ENCODE measurements around the gene INIP.

Gene INIP

GRCh38 chr9:112640311-112640710 is 77.6 kb downstream of the INIP start:
- H3K9me3 ChIP-seq (ENCODE audit: control insufficient read depth, insufficient read depth, low read depth, low read length), result peaks cover 15% of the 10 kb centered on the region
- H3K36me3 ChIP-seq (ENCODE audit: control insufficient read depth, insufficient read depth, low read length), result 0 out of 2 replicates have a peak, but pooled peaks cover 4% of the 10 kb centered on the region
- H3K27ac ChIP-seq (ENCODE audit: low read depth, low read length), result no peak overlapping the region
- H3K27me3 ChIP-seq (ENCODE audit: control insufficient read depth, insufficient read depth, low read length), result no peaks in the 10 kb centered on the region
- no peak overlapping the region for H3K9ac ChIP-seq (ENCODE audit: low read length)
- H3K4me1 ChIP-seq (ENCODE audit: control insufficient read depth, insufficient read depth, low read length), result no peaks in the 10 kb centered on the region
- H3K4me3 ChIP-seq (ENCODE audit: low read depth, low read length), result no peak overlapping the region
